GM23338 (cell line): Measurements from ENCODE around the gene PCDHGA10. TPM values are rescaled to one million over a fixed set of nuclear protein-coding genes. Genes with fewer than 3 reads are reported as not detected.

Experiments
- ATAC-seq: fragments of 200-7000 bp; cut with Tn5 transposase; 3 replicates; pipeline ENCODE4 v1.9.1; 2020
- DNase-seq: peaks from one replicate; pipeline ENCODE4 v3.0.0-alpha.2; 2015; ENCODE audit warnings: low spot score
- H2AFZ ChIP-seq: fragments of 200-600 bp; sonication (generic); 2 replicates; pipeline ENCODE4 v1.8.0; 2016; ENCODE audit warnings: antibody characterized with exemption, mild to moderate bottlenecking, moderate library complexity
- H3F3A ChIP-seq: fragments of 200-600 bp; sonication (generic); replicated peaks from 2 replicates; pipeline ENCODE4 v1.8.0; 2017; ENCODE audit warnings: antibody characterized with exemption, mixed run types, low read depth
- H3K27ac ChIP-seq: fragments of 200-600 bp; sonication (generic); 2 replicates; pipeline ENCODE4 v1.6.1; 2016; ENCODE audit warnings: low read depth
- H3K27me3 ChIP-seq: fragments of 200-600 bp; sonication (generic); 2 replicates; pipeline ENCODE4 v1.8.0; 2016; ENCODE audit warnings: mild to moderate bottlenecking, mixed run types, moderate library complexity; ENCODE audit not compliant: insufficient read depth
- H3K36me3 ChIP-seq: fragments of 200-600 bp; sonication (generic); 2 replicates; pipeline ENCODE4 v1.8.0; 2016; ENCODE audit warnings: mild to moderate bottlenecking; ENCODE audit not compliant: insufficient read depth
- H3K4me1 ChIP-seq: fragments of 200-600 bp; sonication (generic); 2 replicates; pipeline ENCODE4 v1.8.0; 2016; ENCODE audit warnings: mild to moderate bottlenecking, moderate library complexity; ENCODE audit not compliant: insufficient read depth
- H3K4me2 ChIP-seq: fragments of 200-600 bp; sonication (generic); 2 replicates; pipeline ENCODE4 v1.7.1; 2017; ENCODE audit warnings: mixed run types
- H3K4me3 ChIP-seq: fragments of 200-600 bp; sonication (generic); 2 replicates; pipeline ENCODE4 v1.6.1; 2016; ENCODE audit warnings: mixed run types
- H3K79me2 ChIP-seq: fragments of 200-600 bp; sonication (generic); replicated peaks from 2 replicates; pipeline ENCODE4 v1.8.0; 2017; ENCODE audit warnings: mild to moderate bottlenecking; ENCODE audit not compliant: insufficient read depth
- H3K9me2 ChIP-seq: fragments of 200-600 bp; sonication (generic); 2 replicates; pipeline ENCODE4 v1.8.0; 2017; ENCODE audit not compliant: insufficient read depth
- H4K20me1 ChIP-seq: fragments of 200-600 bp; sonication (generic); replicated peaks from 2 replicates; pipeline ENCODE4 v1.8.0; 2017; ENCODE audit warnings: mild to moderate bottlenecking; ENCODE audit not compliant: insufficient read depth
- H3K27ac Mint-ChIP-seq: 2 replicates; pipeline ENCODE4 v1.8.0; 2020; ENCODE audit warnings: inconsistent platforms, mild to moderate bottlenecking, moderate library complexity, mixed read lengths
- H3K27me3 Mint-ChIP-seq: 3 replicates; pipeline ENCODE4 v1.8.0; 2022; ENCODE audit warnings: low read depth, mild to moderate bottlenecking, moderate library complexity, mixed read lengths, inconsistent platforms; ENCODE audit not compliant: insufficient read depth, poor library complexity
- H3K36me3 Mint-ChIP-seq: 3 replicates; pipeline ENCODE4 v1.8.0; 2021; ENCODE audit warnings: low read depth, mild to moderate bottlenecking, inconsistent platforms, moderate library complexity, mixed read lengths
- H3K4me1 Mint-ChIP-seq: 3 replicates; pipeline ENCODE4 v1.8.0; 2020; ENCODE audit warnings: mild to moderate bottlenecking, inconsistent platforms, mixed read lengths
- H3K4me3 Mint-ChIP-seq: 3 replicates; pipeline ENCODE4 v1.8.0; 2021; ENCODE audit warnings: moderate library complexity, mild to moderate bottlenecking, inconsistent platforms, mixed read lengths
- H3K9me3 Mint-ChIP-seq: 3 replicates; pipeline ENCODE4 v1.8.0; 2020; ENCODE audit warnings: moderate library complexity, mild to moderate bottlenecking, inconsistent platforms, mixed read lengths
- JUNB ChIP-seq: IDR thresholded peaks from one replicate; pipeline ENCODE4 v1.6.1; 2016; ENCODE audit warnings: antibody characterized with exemption; ENCODE audit not compliant: unreplicated experiment
- POLR2AphosphoS5 ChIP-seq: IDR thresholded peaks from 2 replicates; pipeline ENCODE4 v1.6.1; 2016; ENCODE audit warnings: antibody characterized with exemption, low read depth
- STAT1 ChIP-seq: IDR thresholded peaks from one replicate; pipeline ENCODE4 v1.6.1; 2016; ENCODE audit warnings: antibody characterized with exemption; ENCODE audit not compliant: unreplicated experiment
- polyA plus RNA-seq: library from polyadenylated mRNA; unstranded; fragments of >200 nt; fragmentation: Nextera tagmentation; extraction: Ambion mirVana; gene quantifications from 2 replicates; pipeline ENCODE4 v1.2.1, GENCODE V29; 2016
- total RNA-seq: library from RNA; depleted of rRNA; stranded (reverse); fragments of >200 nt; shearing (Covaris generic); gene quantifications from 2 replicates; pipeline ENCODE4 v1.2.3, GENCODE V29; 2014
- TF ChIP-seq, protein P1 (sequence below): fragments of 250-450 bp; sonication (Bioruptor Pico); IDR thresholded peaks from 2 replicates; pipeline ENCODE4 v1.5.0; 2020; ENCODE audit warnings: mild to moderate bottlenecking, moderate library complexity
- TF ChIP-seq, protein P2 (sequence below), 2 experiments: fragments of 200-600 bp in 1 of 2; sonication (generic) in 1 of 2; conservative IDR thresholded peaks; 2 replicates each; pipeline versions ENCODE4 v1.5.1 to v1.6.1; 2016 to 2017; ENCODE audit warnings: antibody characterized with exemption in 2 of 2, low read depth in 2 of 2, mild to moderate bottlenecking in 2 of 2, moderate library complexity in 1 of 2

PCDHGA10 gene
- total and polyA plus RNA-seq, 2 experiments from 2014 or later = 2.1 to 6.5 TPM

DNA sequence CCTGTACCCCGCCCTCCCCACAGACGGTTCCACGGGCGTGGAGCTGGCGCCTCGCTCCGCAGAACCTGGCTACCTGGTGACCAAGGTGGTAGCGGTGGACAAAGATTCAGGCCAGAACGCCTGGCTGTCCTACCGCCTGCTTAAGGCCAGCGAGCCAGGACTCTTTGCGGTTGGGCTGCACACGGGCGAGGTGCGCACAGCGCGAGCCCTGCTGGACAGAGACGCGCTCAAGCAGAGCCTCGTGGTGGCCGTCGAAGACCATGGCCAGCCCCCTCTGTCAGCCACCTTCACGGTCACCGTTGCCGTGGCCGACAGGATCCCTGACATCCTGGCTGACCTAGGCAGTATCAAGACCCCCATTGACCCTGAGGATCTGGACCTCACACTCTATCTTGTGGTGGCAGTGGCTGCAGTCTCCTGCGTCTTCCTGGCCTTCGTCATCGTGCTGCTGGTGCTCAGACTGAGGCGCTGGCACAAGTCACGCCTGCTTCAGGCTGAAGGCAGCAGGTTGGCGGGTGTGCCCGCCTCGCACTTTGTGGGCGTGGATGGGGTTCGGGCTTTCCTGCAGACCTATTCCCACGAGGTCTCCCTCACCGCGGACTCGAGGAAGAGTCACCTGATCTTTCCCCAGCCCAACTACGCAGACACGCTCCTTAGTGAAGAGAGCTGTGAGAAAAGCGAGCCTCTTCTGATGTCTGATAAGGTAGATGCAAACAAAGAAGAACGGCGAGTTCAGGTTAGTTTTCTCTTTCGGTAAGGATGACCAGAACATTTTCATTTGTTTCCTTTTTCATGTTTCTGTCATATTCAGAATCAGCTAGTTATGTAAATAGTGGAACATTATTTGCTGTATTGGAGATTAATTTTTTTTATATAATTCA is 46.5 kb upstream of the PCDHGA10 start:
- no peak for TF ChIP-seq STAT1
- TF ChIP-seq JUNB = no peak
- peaks cover 17% of the 10 kb centered on the region; the same call in 1 of the 2 replicates for H3K4me1 ChIP-seq
- no peak overlapping the region for H3K27ac ChIP-seq
- peaks cover 69% of the 10 kb centered on the region for H3K9me3 Mint-ChIP-seq
- peaks cover 61% of the 10 kb centered on the region for H3K36me3 Mint-ChIP-seq
- peaks cover 4% of the 10 kb centered on the region; the same call in 1 of the 2 replicates for H3K36me3 ChIP-seq
- DNase-seq (no peak), ATAC-seq (no peak)
- no peaks in the 10 kb centered on the region for H3K9me2 ChIP-seq
- H4K20me1 ChIP-seq = no peaks in the 10 kb centered on the region
- H3K4me3 ChIP-seq = no peak overlapping the region
- peaks cover 9% of the 10 kb centered on the region for H3K27me3 Mint-ChIP-seq
- H3K79me2 ChIP-seq = no peaks in the 10 kb centered on the region
- no peak overlapping the region for H3K4me2 ChIP-seq
- H3K27me3 ChIP-seq = no peaks in the 10 kb centered on the region
- H3K4me1 Mint-ChIP-seq = peaks cover 9% of the 10 kb centered on the region
- no peak overlapping the region for H3K4me3 Mint-ChIP-seq
- H2AFZ ChIP-seq = no peak overlapping the region
- no peaks in the 10 kb centered on the region for H3F3A ChIP-seq
- H3K27ac Mint-ChIP-seq = no peak overlapping the region

DNA sequence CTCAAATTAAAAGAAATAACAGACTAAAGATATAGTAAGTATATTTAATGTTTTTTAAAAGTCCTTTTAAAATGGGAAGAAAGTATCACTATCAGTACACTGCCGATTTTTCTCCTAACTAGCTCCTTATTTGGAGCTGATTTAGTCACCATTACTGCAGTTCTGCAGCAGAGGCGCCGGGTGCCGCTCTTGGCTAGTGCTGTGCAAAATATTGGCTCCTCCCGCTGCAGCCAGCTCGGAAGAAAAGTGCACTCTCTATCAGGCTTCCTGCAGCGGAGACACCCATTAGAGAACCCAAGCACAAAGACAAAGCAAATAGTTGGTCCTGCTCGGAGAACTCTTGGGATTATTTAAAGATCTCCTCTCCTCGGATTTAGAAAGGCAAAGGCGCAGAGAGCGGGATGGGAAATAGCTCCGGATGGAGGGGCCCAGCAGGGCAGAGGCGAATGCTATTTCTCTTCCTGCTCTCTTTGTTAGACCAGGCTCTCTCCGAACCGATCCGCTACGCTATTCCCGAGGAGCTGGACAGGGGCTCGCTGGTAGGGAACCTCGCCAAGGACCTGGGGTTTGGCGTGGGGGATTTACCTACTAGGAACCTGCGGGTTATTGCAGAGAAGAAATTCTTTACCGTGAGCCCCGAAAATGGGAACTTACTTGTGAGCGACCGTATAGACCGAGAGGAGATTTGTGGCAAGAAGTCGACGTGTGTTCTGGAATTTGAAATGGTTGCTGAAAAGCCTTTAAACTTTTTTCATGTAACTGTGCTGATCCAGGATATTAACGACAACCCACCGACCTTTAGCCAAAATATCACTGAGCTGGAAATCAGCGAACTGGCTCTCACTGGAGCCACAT is 42.6 kb upstream of the PCDHGA10 start, which contains the start of gene PCDHGB3:
TSS of gene PCDHGB3 (plus strand) at position 249 of the 855 bp plus-strand sequence. CDS start at position 402, 153 bp downstream.
- Histone ChIP-seq H3K4me3 (no peak within 1 kb of the TSS), H3K79me2 (no peaks in the 10 kb centered on the region), H3K27me3 (no peaks in the 10 kb centered on the region), H3K4me1 (no peaks in the 10 kb centered on the region), H4K20me1 (no peaks in the 10 kb centered on the region), H3K9me2 (no peaks in the 10 kb centered on the region), H3K4me2 (no peak within 1 kb of the TSS), H3K27ac (no peak within 1 kb of the TSS), H3K36me3 (peaks cover under 1% of the 10 kb centered on the region; the same call in 1 of the 2 replicates), H3F3A (no peaks in the 10 kb centered on the region), H2AFZ (no peak within 1 kb of the TSS)
- Mint-ChIP-seq H3K27me3 (peaks cover 9% of the 10 kb centered on the region), H3K4me3 (no peak within 1 kb of the TSS), H3K4me1 (peaks cover 2% of the 10 kb centered on the region; the same call in 1 of the 3 replicates), H3K9me3 (peaks cover 66% of the 10 kb centered on the region), H3K27ac (no peak within 1 kb of the TSS), H3K36me3 (peaks cover 55% of the 10 kb centered on the region)
- TF ChIP-seq, protein P1, sequence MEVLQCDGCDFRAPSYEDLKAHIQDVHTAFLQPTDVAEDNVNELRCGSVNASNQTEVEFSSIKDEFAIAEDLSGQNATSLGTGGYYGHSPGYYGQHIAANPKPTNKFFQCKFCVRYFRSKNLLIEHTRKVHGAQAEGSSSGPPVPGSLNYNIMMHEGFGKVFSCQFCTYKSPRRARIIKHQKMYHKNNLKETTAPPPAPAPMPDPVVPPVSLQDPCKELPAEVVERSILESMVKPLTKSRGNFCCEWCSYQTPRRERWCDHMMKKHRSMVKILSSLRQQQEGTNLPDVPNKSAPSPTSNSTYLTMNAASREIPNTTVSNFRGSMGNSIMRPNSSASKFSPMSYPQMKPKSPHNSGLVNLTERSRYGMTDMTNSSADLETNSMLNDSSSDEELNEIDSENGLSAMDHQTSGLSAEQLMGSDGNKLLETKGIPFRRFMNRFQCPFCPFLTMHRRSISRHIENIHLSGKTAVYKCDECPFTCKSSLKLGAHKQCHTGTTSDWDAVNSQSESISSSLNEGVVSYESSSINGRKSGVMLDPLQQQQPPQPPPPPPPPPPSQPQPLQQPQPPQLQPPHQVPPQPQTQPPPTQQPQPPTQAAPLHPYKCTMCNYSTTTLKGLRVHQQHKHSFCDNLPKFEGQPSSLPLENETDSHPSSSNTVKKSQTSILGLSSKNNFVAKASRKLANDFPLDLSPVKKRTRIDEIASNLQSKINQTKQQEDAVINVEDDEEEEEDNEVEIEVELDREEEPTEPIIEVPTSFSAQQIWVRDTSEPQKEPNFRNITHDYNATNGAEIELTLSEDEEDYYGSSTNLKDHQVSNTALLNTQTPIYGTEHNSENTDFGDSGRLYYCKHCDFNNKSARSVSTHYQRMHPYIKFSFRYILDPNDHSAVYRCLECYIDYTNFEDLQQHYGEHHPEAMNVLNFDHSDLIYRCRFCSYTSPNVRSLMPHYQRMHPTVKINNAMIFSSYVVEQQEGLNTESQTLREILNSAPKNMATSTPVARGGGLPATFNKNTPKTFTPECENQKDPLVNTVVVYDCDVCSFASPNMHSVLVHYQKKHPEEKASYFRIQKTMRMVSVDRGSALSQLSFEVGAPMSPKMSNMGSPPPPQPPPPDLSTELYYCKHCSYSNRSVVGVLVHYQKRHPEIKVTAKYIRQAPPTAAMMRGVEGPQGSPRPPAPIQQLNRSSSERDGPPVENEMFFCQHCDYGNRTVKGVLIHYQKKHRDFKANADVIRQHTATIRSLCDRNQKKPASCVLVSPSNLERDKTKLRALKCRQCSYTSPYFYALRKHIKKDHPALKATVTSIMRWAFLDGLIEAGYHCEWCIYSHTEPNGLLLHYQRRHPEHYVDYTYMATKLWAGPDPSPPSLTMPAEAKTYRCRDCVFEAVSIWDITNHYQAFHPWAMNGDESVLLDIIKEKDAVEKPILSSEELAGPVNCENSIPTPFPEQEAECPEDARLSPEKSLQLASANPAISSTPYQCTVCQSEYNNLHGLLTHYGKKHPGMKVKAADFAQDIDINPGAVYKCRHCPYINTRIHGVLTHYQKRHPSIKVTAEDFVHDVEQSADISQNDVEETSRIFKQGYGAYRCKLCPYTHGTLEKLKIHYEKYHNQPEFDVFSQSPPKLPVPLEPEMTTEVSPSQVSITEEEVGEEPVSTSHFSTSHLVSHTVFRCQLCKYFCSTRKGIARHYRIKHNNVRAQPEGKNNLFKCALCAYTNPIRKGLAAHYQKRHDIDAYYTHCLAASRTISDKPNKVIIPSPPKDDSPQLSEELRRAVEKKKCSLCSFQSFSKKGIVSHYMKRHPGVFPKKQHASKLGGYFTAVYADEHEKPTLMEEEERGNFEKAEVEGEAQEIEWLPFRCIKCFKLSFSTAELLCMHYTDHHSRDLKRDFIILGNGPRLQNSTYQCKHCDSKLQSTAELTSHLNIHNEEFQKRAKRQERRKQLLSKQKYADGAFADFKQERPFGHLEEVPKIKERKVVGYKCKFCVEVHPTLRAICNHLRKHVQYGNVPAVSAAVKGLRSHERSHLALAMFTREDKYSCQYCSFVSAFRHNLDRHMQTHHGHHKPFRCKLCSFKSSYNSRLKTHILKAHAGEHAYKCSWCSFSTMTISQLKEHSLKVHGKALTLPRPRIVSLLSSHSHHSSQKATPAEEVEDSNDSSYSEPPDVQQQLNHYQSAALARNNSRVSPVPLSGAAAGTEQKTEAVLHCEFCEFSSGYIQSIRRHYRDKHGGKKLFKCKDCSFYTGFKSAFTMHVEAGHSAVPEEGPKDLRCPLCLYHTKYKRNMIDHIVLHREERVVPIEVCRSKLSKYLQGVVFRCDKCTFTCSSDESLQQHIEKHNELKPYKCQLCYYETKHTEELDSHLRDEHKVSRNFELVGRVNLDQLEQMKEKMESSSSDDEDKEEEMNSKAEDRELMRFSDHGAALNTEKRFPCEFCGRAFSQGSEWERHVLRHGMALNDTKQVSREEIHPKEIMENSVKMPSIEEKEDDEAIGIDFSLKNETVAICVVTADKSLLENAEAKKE = no peak
- TF ChIP-seq POLR2AphosphoS5 = no peak
- TF ChIP-seq, protein P2, sequence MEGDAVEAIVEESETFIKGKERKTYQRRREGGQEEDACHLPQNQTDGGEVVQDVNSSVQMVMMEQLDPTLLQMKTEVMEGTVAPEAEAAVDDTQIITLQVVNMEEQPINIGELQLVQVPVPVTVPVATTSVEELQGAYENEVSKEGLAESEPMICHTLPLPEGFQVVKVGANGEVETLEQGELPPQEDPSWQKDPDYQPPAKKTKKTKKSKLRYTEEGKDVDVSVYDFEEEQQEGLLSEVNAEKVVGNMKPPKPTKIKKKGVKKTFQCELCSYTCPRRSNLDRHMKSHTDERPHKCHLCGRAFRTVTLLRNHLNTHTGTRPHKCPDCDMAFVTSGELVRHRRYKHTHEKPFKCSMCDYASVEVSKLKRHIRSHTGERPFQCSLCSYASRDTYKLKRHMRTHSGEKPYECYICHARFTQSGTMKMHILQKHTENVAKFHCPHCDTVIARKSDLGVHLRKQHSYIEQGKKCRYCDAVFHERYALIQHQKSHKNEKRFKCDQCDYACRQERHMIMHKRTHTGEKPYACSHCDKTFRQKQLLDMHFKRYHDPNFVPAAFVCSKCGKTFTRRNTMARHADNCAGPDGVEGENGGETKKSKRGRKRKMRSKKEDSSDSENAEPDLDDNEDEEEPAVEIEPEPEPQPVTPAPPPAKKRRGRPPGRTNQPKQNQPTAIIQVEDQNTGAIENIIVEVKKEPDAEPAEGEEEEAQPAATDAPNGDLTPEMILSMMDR (conservative IDR thresholded peaks at IDR 0.05; ENCODE audit: low read depth in 2 of 2) = peak; percentile 55 to 62
- DNase-seq (peak; percentile 77), ATAC-seq (peak; percentile 52)
